A549 (cell line): Measurements from ENCODE around the gene IMPG2.

ENCODE experiments used
- CBX8 ChIP-seq: fragments of 200-600 bp; sonication (generic); IDR thresholded peaks from 2 replicates; pipeline ENCODE4 v1.6.1; 2016
- CEBPB ChIP-seq, 2 experiments: fragments of >200 bp in 1 of 2; sonication (Bioruptor Twin) in 1 of 2; formaldehyde crosslinking in 1 of 2; IDR thresholded peaks; 2 replicates each; pipeline ENCODE4 v1.6.1; 2012 to 2016
- EHMT2 ChIP-seq: fragments of 200-600 bp; sonication (generic); IDR thresholded peaks from 2 replicates; pipeline ENCODE4 v1.6.1; 2016; ENCODE audit warnings: antibody characterized with exemption, low read depth, mild to moderate bottlenecking, moderate library complexity
- EP300 ChIP-seq, 2 experiments: fragments of >200 bp; sonication (Bioruptor Twin); formaldehyde crosslinking; IDR thresholded peaks; 2 replicates in 1 of 2; 3 replicates in 1 of 2; pipeline ENCODE4 v1.6.1; 2016 to 2017
- HDAC2 ChIP-seq: fragments of 200-600 bp; sonication (generic); IDR thresholded peaks from 2 replicates; pipeline ENCODE4 v1.6.1; 2016
- KDM5A ChIP-seq: fragments of 200-600 bp; sonication (generic); IDR thresholded peaks from 2 replicates; pipeline ENCODE4 v1.6.1; 2016; ENCODE audit warnings: antibody characterized with exemption, mild to moderate bottlenecking
- MAFK ChIP-seq: fragments of 450-650 bp; IDR thresholded peaks from 2 replicates; pipeline ENCODE4 v1.6.1; 2014; ENCODE audit not compliant: partially characterized antibody
- MYC ChIP-seq: IDR thresholded peaks from 2 replicates; pipeline ENCODE4 v1.6.1; 2012; ENCODE audit warnings: mild to moderate bottlenecking, inconsistent platforms, low read length, improper control_type of control experiment, borderline replicate concordance
- POLR2A ChIP-seq: IDR thresholded peaks from 2 replicates; pipeline ENCODE4 v1.6.1; 2012; ENCODE audit warnings: mild to moderate bottlenecking, low read length
- POLR2AphosphoS2 ChIP-seq: conservative IDR thresholded peaks from 2 replicates; pipeline ENCODE4 v1.6.1; 2012; ENCODE audit warnings: low read length, improper control_type of control experiment, inconsistent platforms
- RFX5 ChIP-seq: fragments of 450-650 bp; IDR thresholded peaks from 2 replicates; pipeline ENCODE4 v1.7.1; 2014; ENCODE audit warnings: antibody characterized with exemption, mild to moderate bottlenecking, moderate library complexity
- TF ChIP-seq, protein P1 (sequence below): fragments of >200 bp; sonication (Bioruptor Twin); formaldehyde crosslinking; IDR thresholded peaks from 3 replicates; pipeline ENCODE4 v1.5.1; 2016
- TF ChIP-seq, protein P2 (sequence below): IDR thresholded peaks from 2 replicates; pipeline ENCODE4 v1.6.1; 2012
- TF ChIP-seq, protein P3 (sequence below): fragments of 200-600 bp; sonication (generic); IDR thresholded peaks from 2 replicates; pipeline ENCODE4 v1.6.1; 2016; ENCODE audit warnings: antibody characterized with exemption, mild to moderate bottlenecking, moderate library complexity

DNA sequence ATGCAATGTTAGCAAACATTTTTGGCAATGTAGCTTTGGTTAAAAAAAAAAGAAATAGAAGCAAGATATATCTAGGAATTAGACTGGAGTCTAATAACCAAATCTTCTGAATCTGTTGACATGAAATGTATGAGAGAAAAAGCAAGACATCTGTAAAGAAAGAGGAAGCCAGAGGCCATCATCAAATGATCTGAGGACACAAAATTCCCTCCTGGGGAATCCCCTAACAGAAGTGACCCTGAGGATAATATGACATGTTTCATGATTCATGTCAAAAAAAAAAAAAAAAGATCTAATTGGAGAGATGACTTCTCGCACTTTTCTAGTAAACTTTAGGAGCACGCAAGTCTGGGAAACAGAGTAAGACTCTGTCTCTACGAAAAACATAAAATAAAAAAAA lies 70.9 kb downstream of the IMPG2 start:
- TF ChIP-seq, protein P1, sequence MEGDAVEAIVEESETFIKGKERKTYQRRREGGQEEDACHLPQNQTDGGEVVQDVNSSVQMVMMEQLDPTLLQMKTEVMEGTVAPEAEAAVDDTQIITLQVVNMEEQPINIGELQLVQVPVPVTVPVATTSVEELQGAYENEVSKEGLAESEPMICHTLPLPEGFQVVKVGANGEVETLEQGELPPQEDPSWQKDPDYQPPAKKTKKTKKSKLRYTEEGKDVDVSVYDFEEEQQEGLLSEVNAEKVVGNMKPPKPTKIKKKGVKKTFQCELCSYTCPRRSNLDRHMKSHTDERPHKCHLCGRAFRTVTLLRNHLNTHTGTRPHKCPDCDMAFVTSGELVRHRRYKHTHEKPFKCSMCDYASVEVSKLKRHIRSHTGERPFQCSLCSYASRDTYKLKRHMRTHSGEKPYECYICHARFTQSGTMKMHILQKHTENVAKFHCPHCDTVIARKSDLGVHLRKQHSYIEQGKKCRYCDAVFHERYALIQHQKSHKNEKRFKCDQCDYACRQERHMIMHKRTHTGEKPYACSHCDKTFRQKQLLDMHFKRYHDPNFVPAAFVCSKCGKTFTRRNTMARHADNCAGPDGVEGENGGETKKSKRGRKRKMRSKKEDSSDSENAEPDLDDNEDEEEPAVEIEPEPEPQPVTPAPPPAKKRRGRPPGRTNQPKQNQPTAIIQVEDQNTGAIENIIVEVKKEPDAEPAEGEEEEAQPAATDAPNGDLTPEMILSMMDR, result no peak
- no peak for TF ChIP-seq MYC
- no peak for TF ChIP-seq EP300 (IDR thresholded peaks at IDR 0.05)
- TF ChIP-seq, protein P2, sequence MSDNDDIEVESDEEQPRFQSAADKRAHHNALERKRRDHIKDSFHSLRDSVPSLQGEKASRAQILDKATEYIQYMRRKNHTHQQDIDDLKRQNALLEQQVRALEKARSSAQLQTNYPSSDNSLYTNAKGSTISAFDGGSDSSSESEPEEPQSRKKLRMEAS, result no peak
- TF ChIP-seq HDAC2, result no peak
- TF ChIP-seq POLR2A, result no peak
- no peak for TF ChIP-seq RFX5
- no peak for TF ChIP-seq MAFK
- TF ChIP-seq KDM5A, result no peak
- TF ChIP-seq, protein P3, sequence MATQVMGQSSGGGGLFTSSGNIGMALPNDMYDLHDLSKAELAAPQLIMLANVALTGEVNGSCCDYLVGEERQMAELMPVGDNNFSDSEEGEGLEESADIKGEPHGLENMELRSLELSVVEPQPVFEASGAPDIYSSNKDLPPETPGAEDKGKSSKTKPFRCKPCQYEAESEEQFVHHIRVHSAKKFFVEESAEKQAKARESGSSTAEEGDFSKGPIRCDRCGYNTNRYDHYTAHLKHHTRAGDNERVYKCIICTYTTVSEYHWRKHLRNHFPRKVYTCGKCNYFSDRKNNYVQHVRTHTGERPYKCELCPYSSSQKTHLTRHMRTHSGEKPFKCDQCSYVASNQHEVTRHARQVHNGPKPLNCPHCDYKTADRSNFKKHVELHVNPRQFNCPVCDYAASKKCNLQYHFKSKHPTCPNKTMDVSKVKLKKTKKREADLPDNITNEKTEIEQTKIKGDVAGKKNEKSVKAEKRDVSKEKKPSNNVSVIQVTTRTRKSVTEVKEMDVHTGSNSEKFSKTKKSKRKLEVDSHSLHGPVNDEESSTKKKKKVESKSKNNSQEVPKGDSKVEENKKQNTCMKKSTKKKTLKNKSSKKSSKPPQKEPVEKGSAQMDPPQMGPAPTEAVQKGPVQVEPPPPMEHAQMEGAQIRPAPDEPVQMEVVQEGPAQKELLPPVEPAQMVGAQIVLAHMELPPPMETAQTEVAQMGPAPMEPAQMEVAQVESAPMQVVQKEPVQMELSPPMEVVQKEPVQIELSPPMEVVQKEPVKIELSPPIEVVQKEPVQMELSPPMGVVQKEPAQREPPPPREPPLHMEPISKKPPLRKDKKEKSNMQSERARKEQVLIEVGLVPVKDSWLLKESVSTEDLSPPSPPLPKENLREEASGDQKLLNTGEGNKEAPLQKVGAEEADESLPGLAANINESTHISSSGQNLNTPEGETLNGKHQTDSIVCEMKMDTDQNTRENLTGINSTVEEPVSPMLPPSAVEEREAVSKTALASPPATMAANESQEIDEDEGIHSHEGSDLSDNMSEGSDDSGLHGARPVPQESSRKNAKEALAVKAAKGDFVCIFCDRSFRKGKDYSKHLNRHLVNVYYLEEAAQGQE, result no peak
- TF ChIP-seq POLR2AphosphoS2, result no peak
- no peak for TF ChIP-seq CEBPB (IDR thresholded peaks at IDR 0.05)
- no peak for TF ChIP-seq EHMT2
- no peak for TF ChIP-seq CBX8
